Activated CD8-positive, alpha-beta memory T cell treated with anti-CD3 and anti-CD28 coated beads, Interleukin-2, amount 10 ng/mL, durations not matched to agents 7 days and 5 days (primary cell): ENCODE results near the gene EPHB3. TPM values are rescaled to one million over a fixed set of nuclear protein-coding genes. Genes with fewer than 3 reads are reported as not detected.

Source experiments
- ATAC-seq: fragments of 150-1000 bp; cut with Tn5 transposase; one replicate; pipeline ENCODE4 v1.10.0; 2021; ENCODE audit warnings: moderate library complexity
- CTCF ChIA-PET: fragments of 350-600 bp; sonication (Branson Sonifier 250); formaldehyde crosslinking; loops from one replicate; lab custom pipeline; 2021; ENCODE audit warnings: antibody characterized with exemption; lab: Charles Lee
- DNase-seq: peaks from one replicate; pipeline ENCODE4 v3.0.0-alpha.2; 2020
- H3K27ac Mint-ChIP-seq: one replicate; pipeline ENCODE4 v1.8.0; 2021; ENCODE audit warnings: mild to moderate bottlenecking, mixed read lengths
- H3K27me3 Mint-ChIP-seq: one replicate; pipeline ENCODE4 v1.8.0; 2021; ENCODE audit warnings: mixed read lengths
- H3K36me3 Mint-ChIP-seq: one replicate; pipeline ENCODE4 v1.8.0; 2021; ENCODE audit warnings: mild to moderate bottlenecking, mixed read lengths
- H3K4me1 Mint-ChIP-seq: one replicate; pipeline ENCODE4 v1.8.0; 2021; ENCODE audit warnings: mixed read lengths
- H3K4me3 Mint-ChIP-seq: one replicate; pipeline ENCODE4 v1.8.0; 2021; ENCODE audit warnings: mild to moderate bottlenecking, moderate library complexity, mixed read lengths
- H3K9me3 Mint-ChIP-seq: one replicate; pipeline ENCODE4 v1.8.0; 2022; ENCODE audit warnings: low read depth, mixed read lengths
- total RNA-seq, 2 experiments: library from RNA; stranded (reverse); gene quantifications; one replicate each; pipeline ENCODE4 v1.2.3, GENCODE V29; 2021

The EPHB3 gene
- total RNA-seq, 2 experiments from 2014 or later, result not detected

GRCh38 chr3:184581331-184581855 is 19.8 kb downstream of the EPHB3 start:
- Mint-ChIP-seq H3K4me1 (no peaks in the 10 kb centered on the region), H3K27me3 (peaks cover 36% of the 10 kb centered on the region), H3K9me3 (no peaks in the 10 kb centered on the region), H3K36me3 (no peaks in the 10 kb centered on the region), H3K4me3 (no peak overlapping the region), H3K27ac (no peak overlapping the region)
- ATAC-seq, result no peak
- DNase-seq, result no peak
- CTCF ChIA-PET, result interaction anchor here (1.1 kb wide), 1 partner anchor 20 kb away, joined by 3 read pairs; the partner anchor contains the start of gene EPHB3

GRCh38 chr3:184582646-184583577 is 21.3 kb downstream of the EPHB3 start:
- Mint-ChIP-seq H3K36me3 (no peaks in the 10 kb centered on the region), H3K27me3 (peaks cover 40% of the 10 kb centered on the region), H3K9me3 (no peaks in the 10 kb centered on the region), H3K4me3 (no peak overlapping the region), H3K4me1 (no peaks in the 10 kb centered on the region), H3K27ac (no peak overlapping the region)
- CTCF ChIA-PET, result interaction anchor here (1.0 to 1.1 kb wide), 2 partner anchors 22 to 143 kb away, joined by 3 read pairs; partner anchors contain the start of gene EPHB3
- no peak for ATAC-seq
- DNase-seq, result no peak

- CTCF ChIA-PET, result interaction anchor here (1.0 kb wide), 1 partner anchor 142 kb away, joined by 3 read pairs; no protein-coding TSS in a partner anchor
- Mint-ChIP-seq H3K9me3 (no peaks in the 10 kb centered on the region), H3K4me1 (no peaks in the 10 kb centered on the region), H3K27ac (no peak overlapping the region), H3K4me3 (no peak overlapping the region), H3K36me3 (no peaks in the 10 kb centered on the region), H3K27me3 (peaks cover 40% of the 10 kb centered on the region)
- ATAC-seq (no peak), DNase-seq (no peak)
These were observed 22.2 kb downstream of the EPHB3 start for GRCh38 chr3:184583578-184584451.

- H3K4me1 Mint-ChIP-seq, result no peaks in the 10 kb centered on the region
- CTCF ChIA-PET, result no interaction called here
- no peak for DNase-seq
- H3K36me3 Mint-ChIP-seq, result no peaks in the 10 kb centered on the region
- H3K27me3 Mint-ChIP-seq, result peaks cover 35% of the 10 kb centered on the region
- H3K4me3 Mint-ChIP-seq, result no peak overlapping the region
- H3K9me3 Mint-ChIP-seq, result no peaks in the 10 kb centered on the region
- no peak overlapping the region for H3K27ac Mint-ChIP-seq
- no peak for ATAC-seq
These were observed 22.9 kb downstream of the EPHB3 start for GRCh38 chr3:184584464-184584891.

- Mint-ChIP-seq H3K36me3 (no peaks in the 10 kb centered on the region), H3K27ac (no peak overlapping the region), H3K9me3 (no peaks in the 10 kb centered on the region), H3K27me3 (peaks cover 35% of the 10 kb centered on the region), H3K4me1 (no peaks in the 10 kb centered on the region), H3K4me3 (no peak overlapping the region)
- CTCF ChIA-PET, result no interaction called here
- ATAC-seq, result no peak
- DNase-seq, result no peak
These were observed 24.0 kb downstream of the EPHB3 start for GRCh38 chr3:184585545-184585944.

- no peaks in the 10 kb centered on the region for H3K36me3 Mint-ChIP-seq
- no peaks in the 10 kb centered on the region for H3K4me1 Mint-ChIP-seq
These were observed 25.3 kb downstream of the EPHB3 start for GRCh38 chr3:184586851-184587250.

GRCh38 chr3:184588776-184589175 is 27.2 kb downstream of the EPHB3 start:
- CTCF ChIA-PET, result no interaction called here
- no peak overlapping the region for H3K4me3 Mint-ChIP-seq

More at GRCh38 chr3:184586851-184587250, 25.3 kb downstream of the EPHB3 start:
- H3K27ac Mint-ChIP-seq, result no peak overlapping the region
- H3K9me3 Mint-ChIP-seq, result no peaks in the 10 kb centered on the region
- CTCF ChIA-PET, result no interaction called here
- ATAC-seq (no peak), DNase-seq (no peak)
- peaks cover 35% of the 10 kb centered on the region for H3K27me3 Mint-ChIP-seq
- no peak overlapping the region for H3K4me3 Mint-ChIP-seq

GRCh38 chr3:184590795-184591194 is 29.2 kb downstream of the EPHB3 start:
- Mint-ChIP-seq H3K36me3 (no peaks in the 10 kb centered on the region), H3K27ac (no peak overlapping the region), H3K4me1 (no peaks in the 10 kb centered on the region), H3K9me3 (no peaks in the 10 kb centered on the region), H3K4me3 (no peak overlapping the region), H3K27me3 (peaks cover 4% of the 10 kb centered on the region)
- CTCF ChIA-PET, result interaction anchor here (1.1 kb wide), 1 partner anchor 30 kb away, joined by 5 read pairs; no protein-coding TSS in a partner anchor
- DNase-seq (no peak), ATAC-seq (no peak)

More at GRCh38 chr3:184588776-184589175, 27.2 kb downstream of the EPHB3 start:
- H3K27me3 Mint-ChIP-seq, result peaks cover 23% of the 10 kb centered on the region
- no peaks in the 10 kb centered on the region for H3K4me1 Mint-ChIP-seq
- H3K9me3 Mint-ChIP-seq, result no peaks in the 10 kb centered on the region
- DNase-seq (no peak), ATAC-seq (no peak)
- no peaks in the 10 kb centered on the region for H3K36me3 Mint-ChIP-seq
- no peak overlapping the region for H3K27ac Mint-ChIP-seq

- no peak overlapping the region for H3K27ac Mint-ChIP-seq
- ATAC-seq (no peak), DNase-seq (no peak)
- H3K27me3 Mint-ChIP-seq, result peaks cover 4% of the 10 kb centered on the region
- H3K4me3 Mint-ChIP-seq, result no peak overlapping the region
- H3K9me3 Mint-ChIP-seq, result no peaks in the 10 kb centered on the region
- no peaks in the 10 kb centered on the region for H3K4me1 Mint-ChIP-seq
- H3K36me3 Mint-ChIP-seq, result no peaks in the 10 kb centered on the region
- CTCF ChIA-PET, result no interaction called here
These were observed 30.2 kb downstream of the EPHB3 start for GRCh38 chr3:184591789-184592188.

- H3K27me3 Mint-ChIP-seq, result no peaks in the 10 kb centered on the region
- no peak overlapping the region for H3K27ac Mint-ChIP-seq
- no peak for ATAC-seq
- no peaks in the 10 kb centered on the region for H3K9me3 Mint-ChIP-seq
- CTCF ChIA-PET, result no interaction called here
- DNase-seq, result no peak
- H3K36me3 Mint-ChIP-seq, result no peaks in the 10 kb centered on the region
- H3K4me1 Mint-ChIP-seq, result no peaks in the 10 kb centered on the region
- no peak overlapping the region for H3K4me3 Mint-ChIP-seq
These were observed 31.0 kb downstream of the EPHB3 start for GRCh38 chr3:184592371-184593219.

GRCh38 chr3:184593220-184593927 is 31.8 kb downstream of the EPHB3 start:
- no peak overlapping the region for H3K4me3 Mint-ChIP-seq
- CTCF ChIA-PET, result no interaction called here
- H3K9me3 Mint-ChIP-seq, result no peaks in the 10 kb centered on the region
- no peak overlapping the region for H3K27ac Mint-ChIP-seq
- ATAC-seq (no peak), DNase-seq (no peak)
- H3K4me1 Mint-ChIP-seq, result no peaks in the 10 kb centered on the region
- no peaks in the 10 kb centered on the region for H3K27me3 Mint-ChIP-seq
- H3K36me3 Mint-ChIP-seq, result no peaks in the 10 kb centered on the region

- ATAC-seq (no peak), DNase-seq (no peak)
- H3K4me3 Mint-ChIP-seq, result no peak overlapping the region
- CTCF ChIA-PET, result no interaction called here
- no peaks in the 10 kb centered on the region for H3K36me3 Mint-ChIP-seq
- no peaks in the 10 kb centered on the region for H3K4me1 Mint-ChIP-seq
- no peaks in the 10 kb centered on the region for H3K27me3 Mint-ChIP-seq
- H3K27ac Mint-ChIP-seq, result no peak overlapping the region
- H3K9me3 Mint-ChIP-seq, result no peaks in the 10 kb centered on the region
These were observed 32.3 kb downstream of the EPHB3 start for GRCh38 chr3:184593928-184594303.
